NCI-H2107 treated with DMSO at 0.1 percent for 48 hours (cell line): Measurements from ENCODE around the gene CHRNA4.
"Not testable (repeated sequence)": the region's sequence is repeated elsewhere in the genome, so short reads cannot be mapped to it uniquely, and the experiment has no call there.

Source experiments
- DNase-seq: peaks from one replicate; lab custom pipeline; 2025; ENCODE audit not compliant: unreplicated experiment; lab: John Stamatoyannopoulos, UW

CHRNA4 gene

GRCh38 chr20:63398744-63399514 lies 37.8 kb upstream of the CHRNA4 start:
- no peak for DNase-seq

GRCh38 chr20:63397946-63398450 lies 36.8 kb upstream of the CHRNA4 start:
- DNase-seq = no peak

GRCh38 chr20:63397155-63397843 lies 36.1 kb upstream of the CHRNA4 start:
- no peak for DNase-seq

GRCh38 chr20:63396300-63396699 lies 35.2 kb upstream of the CHRNA4 start:
- no peak for DNase-seq

GRCh38 chr20:63395723-63396122 lies 34.6 kb upstream of the CHRNA4 start:
- DNase-seq = no peak

GRCh38 chr20:63394920-63395455 lies 33.8 kb upstream of the CHRNA4 start:
- no peak for DNase-seq

GRCh38 chr20:63394069-63394919 lies 33.1 kb upstream of the CHRNA4 start:
- DNase-seq = no peak

- DNase-seq = no peak
Observed at GRCh38 chr20:63393566-63393965, 32.4 kb upstream of the CHRNA4 start.

- DNase-seq = no peak
Observed at GRCh38 chr20:63392465-63393365, 31.6 kb upstream of the CHRNA4 start.

GRCh38 chr20:63387917-63388316 lies 26.8 kb upstream of the CHRNA4 start:
- DNase-seq = no peak

- DNase-seq = no peak
Observed at GRCh38 chr20:63387393-63387792, 26.2 kb upstream of the CHRNA4 start.

GRCh38 chr20:63386491-63386890 lies 25.3 kb upstream of the CHRNA4 start:
- DNase-seq = no peak

- no peak for DNase-seq
Observed at GRCh38 chr20:63385819-63386218, 24.7 kb upstream of the CHRNA4 start.

GRCh38 chr20:63384336-63384735 lies 23.2 kb upstream of the CHRNA4 start:
- no peak for DNase-seq

GRCh38 chr20:63383556-63383955 lies 22.4 kb upstream of the CHRNA4 start:
- DNase-seq = no peak

- no peak for DNase-seq
Observed at GRCh38 chr20:63382551-63383300, 21.6 kb upstream of the CHRNA4 start.

- no peak for DNase-seq
Observed at GRCh38 chr20:63381781-63382431, 20.8 kb upstream of the CHRNA4 start.

GRCh38 chr20:63380346-63380870 lies 19.3 kb upstream of the CHRNA4 start:
- no peak for DNase-seq

GRCh38 chr20:63379872-63380271 lies 18.7 kb upstream of the CHRNA4 start:
- not testable (repeated sequence) for DNase-seq
